ENCODE measurements around the gene FAM135A.

GRCh38 chr6:70566751-70567382 is 153.6 kb downstream of the FAM135A start, which contains the start of gene SDHAF4:
- TF ChIP-seq CTCF (IDR thresholded peaks at IDR 0.05) = peak in 2 of 6 experiments; percentile 30 to 35
- peak in 1 of 2 donors; percentile 57 for TF ChIP-seq POLR2A (IDR thresholded peaks at IDR 0.05)
